Kidney capillary endothelial cell (primary cell): ENCODE results near the gene ELMO2.
A peak's percentile ranks its signal among the peaks of the same experiment; 100 is the strongest.

Experiments used
- DNase-seq: peaks from one replicate; pipeline ENCODE4 v3.0.0-alpha.2; 2018; ENCODE audit warnings: low spot score

The ELMO2 gene

GRCh38 chr20:46366826-46367225, 39.6 kb downstream of the ELMO2 start:
- DNase-seq = no peak

- DNase-seq = no peak
Observed at GRCh38 chr20:46365487-46366220, 40.8 kb downstream of the ELMO2 start.

- no peak for DNase-seq
Observed at GRCh38 chr20:46364670-46365486, 41.5 kb downstream of the ELMO2 start.

GRCh38 chr20:46363874-46364669, 42.3 kb downstream of the ELMO2 start:
- peak; percentile 78 for DNase-seq

GRCh38 chr20:46362921-46363867, 43.2 kb downstream of the ELMO2 start:
- DNase-seq = no peak

- DNase-seq = no peak
Observed at GRCh38 chr20:46361811-46362210, 44.6 kb downstream of the ELMO2 start.

- DNase-seq = no peak
Observed at GRCh38 chr20:46361381-46361780, 45.0 kb downstream of the ELMO2 start.

- no peak for DNase-seq
Observed at GRCh38 chr20:46359233-46359751, 47.1 kb downstream of the ELMO2 start.

- DNase-seq = no peak
Observed at GRCh38 chr20:46358346-46359058, 47.9 kb downstream of the ELMO2 start.

GRCh38 chr20:46357030-46357514, 49.3 kb downstream of the ELMO2 start:
- DNase-seq = no peak

- no peak for DNase-seq
Observed at GRCh38 chr20:46356195-46357029, 50.0 kb downstream of the ELMO2 start.

GRCh38 chr20:46355778-46356177, 50.6 kb downstream of the ELMO2 start:
- no peak for DNase-seq

- no peak for DNase-seq
Observed at GRCh38 chr20:46354920-46355654, 51.3 kb downstream of the ELMO2 start.

- DNase-seq = no peak
Observed at GRCh38 chr20:46354207-46354555, 52.2 kb downstream of the ELMO2 start.

- DNase-seq = no peak
Observed at GRCh38 chr20:46353500-46354206, 52.8 kb downstream of the ELMO2 start.

GRCh38 chr20:46352370-46352938, 54.0 kb downstream of the ELMO2 start:
- no peak for DNase-seq

GRCh38 chr20:46351357-46352058, 54.9 kb downstream of the ELMO2 start:
- DNase-seq = no peak
